ENCODE data around the gene FAM217A. TPM values are rescaled to one million over a fixed set of nuclear protein-coding genes. Genes with fewer than 3 reads are reported as not detected.

Gene FAM217A
- total and polyA plus RNA-seq, 9 of the 15 experiments (the other 6 are each of a cell fraction or from before 2014, with no cell fraction given), result not detected

GRCh38 chr6:4021133-4021853 lies 57.6 kb downstream of the FAM217A start (continued):
- TF ChIP-seq REST (IDR thresholded peaks at IDR 0.05; ENCODE audit: borderline replicate concordance) (peak; percentile 25; the same call in 1 of the 2 replicates), REST (CRISPR knock-in tag; IDR thresholded peaks at IDR 0.05; ENCODE audit: low read depth) (no peak; the same call in 1 of the 2 replicates), RFX1 (IDR thresholded peaks at IDR 0.05) (peak; percentile 46), GTF2E2 (tag; IDR thresholded peaks at IDR 0.05) (peak; percentile 86; the same call in 1 of the 2 replicates), BRF1 (IDR thresholded peaks at IDR 0.05; ENCODE audit: borderline replicate concordance, extremely low read depth, insufficient read length) (no peak), MAFG (tag; conservative IDR thresholded peaks at IDR 0.05) (no peak), ZFP91 (CRISPR knock-in tag; IDR thresholded peaks at IDR 0.05) (peak; percentile 70; the same call in 1 of the 2 replicates), ZNF224 (CRISPR knock-in tag; IDR thresholded peaks at IDR 0.05) (no peak), KDM4B (IDR thresholded peaks at IDR 0.05; ENCODE audit: borderline replicate concordance in 2 of 2, low read depth in 1 of 2) (peak in 1 of 2 experiments; percentile 33; a peak in 1 of 4 replicates), RAD21 (CRISPR knock-in tag; conservative IDR thresholded peaks at IDR 0.05 in 1 of 2, IDR thresholded peaks at IDR 0.05 in 1 of 2) (peak in 1 of 2 experiments; percentile 40; a peak in 2 of 4 replicates), HMGN3 (IDR thresholded peaks at IDR 0.05; ENCODE audit: borderline replicate concordance, extremely low read depth, insufficient read length, low read depth, low read length) (peak; percentile 79), CAMTA2 (CRISPR knock-in tag; conservative IDR thresholded peaks at IDR 0.05) (no peak), HMG20B (CRISPR knock-in tag; IDR thresholded peaks at IDR 0.05) (no peak), CHD1 (IDR thresholded peaks at IDR 0.05; ENCODE audit: low read length) (peak; percentile 99), TCFL5 (CRISPR knock-in tag; conservative IDR thresholded peaks at IDR 0.05) (no peak), NCOA1 (IDR thresholded peaks at IDR 0.05; ENCODE audit: low read depth) (0 out of 2 replicates have a peak, but pooled peaks have one; percentile 38), E2F3 (CRISPR knock-in tag; IDR thresholded peaks at IDR 0.05) (peak; percentile 68; the same call in 1 of the 2 replicates)
- TF ChIP-seq, protein P1, sequence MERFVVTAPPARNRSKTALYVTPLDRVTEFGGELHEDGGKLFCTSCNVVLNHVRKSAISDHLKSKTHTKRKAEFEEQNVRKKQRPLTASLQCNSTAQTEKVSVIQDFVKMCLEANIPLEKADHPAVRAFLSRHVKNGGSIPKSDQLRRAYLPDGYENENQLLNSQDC (CRISPR knock-in tag; IDR thresholded peaks at IDR 0.05), result peak; percentile 79; the same call in 1 of the 2 replicates
